Testis (tissue), 3 donors: ENCODE measurements around the gene GNLY. TPM values are rescaled to one million over a fixed set of nuclear protein-coding genes. Genes with fewer than 3 reads are reported as not detected.

Source experiments
- DNase-seq: peaks from one replicate; pipeline ENCODE4 v3.0.0-alpha.2; 2019
- H3K27ac ChIP-seq, 2 donors: fragments of 200-600 bp; sonication (generic); one replicate each; pipeline ENCODE4 v1.5.1; 2019
- H3K27me3 ChIP-seq: fragments of 200-600 bp; sonication (generic); one replicate; pipeline ENCODE4 v1.5.1; 2019
- H3K36me3 ChIP-seq: fragments of 200-600 bp; sonication (generic); one replicate; pipeline ENCODE4 v1.5.1; 2017; ENCODE audit warnings: low read depth; ENCODE audit errors: missing control alignments
- H3K4me1 ChIP-seq: fragments of 200-600 bp; sonication (generic); one replicate; pipeline ENCODE4 v1.5.1; 2019
- H3K4me3 ChIP-seq, 2 donors: fragments of 200-600 bp; sonication (generic); one replicate each; pipeline ENCODE4 v1.5.1; 2017 to 2019
- H3K9me3 ChIP-seq: fragments of 200-600 bp; sonication (generic); one replicate; pipeline ENCODE4 v1.5.1; 2017
- POLR2A ChIP-seq: fragments of 450-650 bp; IDR thresholded peaks from one replicate; pipeline ENCODE4 v1.6.1; 2017; ENCODE audit warnings: antibody characterized with exemption, mild to moderate bottlenecking, moderate library complexity
- WGBS, 2 donors: methylation state at CpG; one replicate each; pipeline ENCODE4 v1.1.5; 2018; 5-methylcytosine and 5-hydroxymethylcytosine counted together
- intact Hi-C: fragments of 100-400 bp; cut with DNase I; formaldehyde crosslinking; loops from one replicate; pipeline ENCODE4 v1.15.1; 2023; ENCODE audit warnings: low total_unique reads
- polyA plus RNA-seq: library from polyadenylated mRNA; stranded (reverse); fragments of 350-450 nt; fragmentation: Illumina TruSeq; extraction: RNeasy Lipid Tissue Mini Kit (QIAGEN cat#74804); gene quantifications from one replicate; pipeline ENCODE4 v1.2.3, GENCODE V29; 2014; ENCODE audit warnings: low read depth, low replicate concordance; ENCODE audit not compliant: insufficient read depth
- total RNA-seq, 2 donors: library from RNA; depleted of rRNA; stranded (reverse); fragments of >200 nt; gene quantifications; one replicate each; pipeline ENCODE4 v1.2.3, GENCODE V29; 2016
- TF ChIP-seq, protein P1 (sequence below), 3 experiments: fragments of 450-650 bp in 2 of 3; fragments of 200-600 bp in 1 of 3; sonication (generic) in 1 of 3; IDR thresholded peaks; one replicate each; pipeline ENCODE4 v1.5.1; 2016 to 2019; ENCODE audit warnings: antibody characterized with exemption in 3 of 3, mild to moderate bottlenecking in 2 of 3, moderate library complexity in 1 of 3

The GNLY gene
- total and polyA plus RNA-seq, 3 donors from 2014 or later, result 0.43 to 2.6 (median 2.2) TPM

DNA sequence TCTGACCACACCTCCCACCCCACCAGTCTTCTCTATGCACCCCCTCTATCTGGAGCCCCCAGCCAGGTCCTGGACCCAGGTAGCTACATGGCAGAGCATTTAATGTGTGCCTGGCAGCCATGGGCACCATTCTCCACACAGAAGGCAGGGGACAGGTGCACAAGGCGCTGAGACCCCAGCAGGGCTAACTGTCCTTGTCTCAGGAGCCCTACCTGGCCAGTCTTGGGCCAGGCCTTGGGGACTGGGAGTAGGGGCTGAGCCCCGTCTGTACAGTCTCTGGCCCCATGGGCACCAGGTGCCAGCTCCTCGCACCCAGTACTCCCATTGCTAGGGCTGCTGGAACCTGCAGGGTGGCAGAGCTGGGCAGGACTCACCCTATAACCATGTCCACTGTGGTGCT, 2.9 kb downstream of the GNLY start:
- DNase-seq, result no peak
- H3K27me3 ChIP-seq, result no peaks in the 10 kb centered on the region
- no peak overlapping the region for H3K4me3 ChIP-seq
- no peak for TF ChIP-seq POLR2A
- TF ChIP-seq, protein P1, sequence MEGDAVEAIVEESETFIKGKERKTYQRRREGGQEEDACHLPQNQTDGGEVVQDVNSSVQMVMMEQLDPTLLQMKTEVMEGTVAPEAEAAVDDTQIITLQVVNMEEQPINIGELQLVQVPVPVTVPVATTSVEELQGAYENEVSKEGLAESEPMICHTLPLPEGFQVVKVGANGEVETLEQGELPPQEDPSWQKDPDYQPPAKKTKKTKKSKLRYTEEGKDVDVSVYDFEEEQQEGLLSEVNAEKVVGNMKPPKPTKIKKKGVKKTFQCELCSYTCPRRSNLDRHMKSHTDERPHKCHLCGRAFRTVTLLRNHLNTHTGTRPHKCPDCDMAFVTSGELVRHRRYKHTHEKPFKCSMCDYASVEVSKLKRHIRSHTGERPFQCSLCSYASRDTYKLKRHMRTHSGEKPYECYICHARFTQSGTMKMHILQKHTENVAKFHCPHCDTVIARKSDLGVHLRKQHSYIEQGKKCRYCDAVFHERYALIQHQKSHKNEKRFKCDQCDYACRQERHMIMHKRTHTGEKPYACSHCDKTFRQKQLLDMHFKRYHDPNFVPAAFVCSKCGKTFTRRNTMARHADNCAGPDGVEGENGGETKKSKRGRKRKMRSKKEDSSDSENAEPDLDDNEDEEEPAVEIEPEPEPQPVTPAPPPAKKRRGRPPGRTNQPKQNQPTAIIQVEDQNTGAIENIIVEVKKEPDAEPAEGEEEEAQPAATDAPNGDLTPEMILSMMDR (IDR thresholded peaks at IDR 0.05), result no peak
- H3K9me3 ChIP-seq, result no peaks in the 10 kb centered on the region
- no peaks in the 10 kb centered on the region for H3K36me3 ChIP-seq
- WGBS, 2 donors, result 80% methylated on average over 3 of the region's 3 CpGs; no CpG with 5 or more reads in 1 of the 2 donors
- intact Hi-C loops, result no loop called here
- H3K27ac ChIP-seq, result no peak overlapping the region
- H3K4me1 ChIP-seq, result no peaks in the 10 kb centered on the region

DNA sequence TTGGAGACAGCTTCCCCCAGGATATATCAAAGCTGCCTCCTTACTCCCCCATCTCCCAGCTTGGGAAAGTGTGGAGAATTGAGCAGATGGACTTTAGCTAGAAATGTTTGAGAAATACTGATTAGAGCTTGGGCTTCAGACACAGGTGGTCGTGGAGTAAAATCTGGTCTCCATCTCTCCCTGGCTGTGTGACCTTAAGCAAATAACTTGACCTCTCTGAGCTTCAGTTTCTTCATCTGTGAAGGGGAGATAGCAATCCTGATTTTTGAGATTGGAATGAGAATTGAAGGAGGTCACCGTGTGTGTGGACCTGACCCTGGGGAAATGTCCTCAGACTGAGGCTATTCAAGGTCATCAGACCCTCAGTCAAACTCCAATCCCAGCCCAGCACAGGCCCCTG, 3.6 kb downstream of the GNLY start:
- WGBS, 2 donors, result 51 to 56% methylated on average over 2 of the region's 2 CpGs
- Histone ChIP-seq H3K9me3 (no peaks in the 10 kb centered on the region), H3K27ac (no peak overlapping the region), H3K27me3 (no peaks in the 10 kb centered on the region), H3K4me3 (no peak overlapping the region), H3K36me3 (no peaks in the 10 kb centered on the region), H3K4me1 (no peaks in the 10 kb centered on the region)
- TF ChIP-seq POLR2A, result no peak
- TF ChIP-seq, protein P1 (IDR thresholded peaks at IDR 0.05), result no peak
- intact Hi-C loops, result no loop called here
- DNase-seq, result no peak

DNA sequence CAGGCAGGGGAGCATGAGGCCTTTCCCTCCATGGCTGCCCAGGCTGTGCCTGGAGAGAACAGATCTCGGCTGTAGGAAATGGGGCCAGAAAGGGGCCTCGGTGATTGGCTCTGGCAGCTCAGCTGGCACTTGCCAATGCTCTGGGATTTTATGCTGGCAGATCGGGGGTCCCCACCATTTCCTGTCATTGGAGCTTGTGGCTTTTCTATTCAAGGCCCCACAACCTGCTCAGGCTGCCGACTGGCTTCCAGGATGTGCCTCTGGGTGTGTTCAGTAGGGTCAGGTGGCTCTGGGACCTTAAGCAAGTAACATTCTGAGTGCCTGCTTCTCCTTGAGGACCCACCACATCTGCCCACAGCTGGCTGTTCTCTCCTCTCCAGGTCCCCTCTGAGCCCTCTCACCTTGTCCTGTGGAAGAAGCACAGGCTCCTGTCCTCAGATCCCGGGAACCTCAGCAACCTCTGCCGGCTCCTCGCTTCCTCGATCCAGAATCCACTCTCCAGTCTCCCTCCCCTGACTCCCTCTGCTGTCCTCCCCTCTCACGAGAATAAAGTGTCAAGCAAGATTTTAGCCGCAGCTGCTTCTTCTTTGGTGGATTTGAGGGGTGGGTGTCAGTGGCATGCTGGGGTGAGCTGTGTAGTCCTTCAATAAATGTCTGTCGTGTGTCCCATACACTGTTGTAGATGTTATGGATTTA, 4.2 kb downstream of the GNLY start:
- DNase-seq, result no peak
- Histone ChIP-seq H3K9me3 (no peaks in the 10 kb centered on the region), H3K27ac (no peak overlapping the region), H3K4me3 (no peak overlapping the region), H3K4me1 (no peaks in the 10 kb centered on the region), H3K27me3 (no peaks in the 10 kb centered on the region), H3K36me3 (no peaks in the 10 kb centered on the region)
- WGBS, 2 donors, result 54 to 66% methylated on average over 9 to 11 of the region's 11 CpGs
- TF ChIP-seq, protein P1 (IDR thresholded peaks at IDR 0.05), result no peak
- TF ChIP-seq POLR2A, result no peak
- intact Hi-C loops, result no loop called here

DNA sequence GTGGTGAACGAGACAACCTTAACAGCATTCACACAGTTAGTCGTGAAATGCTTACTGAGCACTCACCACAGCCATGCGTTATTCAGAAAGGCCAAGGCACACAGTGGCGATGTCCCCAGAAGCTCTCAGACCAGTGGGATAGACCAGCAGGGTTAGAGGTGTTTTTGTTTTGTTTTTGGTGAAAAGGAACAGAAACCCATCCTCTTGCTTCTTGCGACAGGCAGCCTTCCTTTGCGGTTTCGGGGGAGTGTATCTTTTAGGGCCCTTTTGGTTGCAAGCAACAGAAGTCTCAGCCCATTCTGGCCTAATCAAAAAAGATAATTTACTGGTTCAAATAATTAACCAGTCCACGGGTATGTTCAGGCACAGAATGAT, 4.7 kb downstream of the GNLY start:
- Histone ChIP-seq H3K9me3 (no peaks in the 10 kb centered on the region), H3K27me3 (no peaks in the 10 kb centered on the region), H3K27ac (no peak overlapping the region), H3K36me3 (no peaks in the 10 kb centered on the region), H3K4me1 (no peaks in the 10 kb centered on the region), H3K4me3 (no peak overlapping the region)
- WGBS, 2 donors, result 67 to 69% methylated on average over 8 of the region's 8 CpGs
- DNase-seq, result no peak
- TF ChIP-seq, protein P1 (IDR thresholded peaks at IDR 0.05), result no peak
- no peak for TF ChIP-seq POLR2A
- intact Hi-C loops, result no loop called here

DNA sequence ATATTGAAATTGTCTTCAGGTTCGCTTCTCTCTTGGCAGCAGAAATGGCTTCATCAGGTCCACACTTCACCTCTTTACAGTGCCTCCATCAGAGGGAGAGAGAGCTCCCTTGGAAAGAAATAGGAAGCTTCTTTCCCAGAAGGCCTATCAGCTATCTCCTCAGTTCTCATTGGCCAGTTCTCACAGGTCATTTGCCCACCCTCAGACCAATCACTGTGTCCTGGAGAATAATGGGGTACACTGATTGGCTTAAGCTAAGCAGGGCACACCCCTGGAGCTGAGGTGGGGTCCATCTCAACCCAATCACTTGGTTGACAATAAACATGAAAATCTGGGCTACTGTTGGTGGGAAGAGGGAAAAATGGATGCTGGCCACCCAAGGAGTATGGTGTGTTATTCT, 5.2 kb downstream of the GNLY start:
- WGBS, 2 donors, result 55 to 77% methylated on average over 1 of the region's 1 CpG
- no peaks in the 10 kb centered on the region for H3K9me3 ChIP-seq
- peak; percentile 60 for DNase-seq
- H3K4me1 ChIP-seq, result no peaks in the 10 kb centered on the region
- no peak overlapping the region for H3K4me3 ChIP-seq
- intact Hi-C loops, result no loop called here
- H3K27me3 ChIP-seq, result no peaks in the 10 kb centered on the region
- no peak overlapping the region for H3K27ac ChIP-seq
- TF ChIP-seq, protein P1 (IDR thresholded peaks at IDR 0.05), result no peak
- TF ChIP-seq POLR2A, result no peak
- no peaks in the 10 kb centered on the region for H3K36me3 ChIP-seq
